Left hindlimb (tissue), 1 donor: ENCODE data around the gene CAMSAP1.

Experiments used
- DNase-seq: peaks from one replicate; pipeline ENCODE4 v3.0.0-alpha.2; 2018

The CAMSAP1 gene

GRCh38 chr9:135809166-135809565 lies 98.2 kb downstream of the CAMSAP1 start:
- no peak for DNase-seq

GRCh38 chr9:135805422-135806022 lies 101.8 kb downstream of the CAMSAP1 start:
- no peak for DNase-seq

- DNase-seq: no peak
Measured at GRCh38 chr9:135804581-135805421, 102.5 kb downstream of the CAMSAP1 start.

GRCh38 chr9:135803441-135803840 lies 103.9 kb downstream of the CAMSAP1 start:
- DNase-seq: no peak

GRCh38 chr9:135802876-135803419 lies 104.4 kb downstream of the CAMSAP1 start:
- DNase-seq: no peak

- DNase-seq: no peak
Measured at GRCh38 chr9:135801070-135801469, 106.3 kb downstream of the CAMSAP1 start.

GRCh38 chr9:135799261-135799660 lies 108.1 kb downstream of the CAMSAP1 start:
- DNase-seq: no peak

GRCh38 chr9:135798263-135798585 lies 109.1 kb downstream of the CAMSAP1 start:
- DNase-seq: no peak

GRCh38 chr9:135797507-135798262 lies 109.7 kb downstream of the CAMSAP1 start:
- DNase-seq: no peak

- DNase-seq: no peak
Measured at GRCh38 chr9:135796784-135797485, 110.4 kb downstream of the CAMSAP1 start.

- DNase-seq: no peak
Measured at GRCh38 chr9:135795391-135795790, 112.0 kb downstream of the CAMSAP1 start.

GRCh38 chr9:135794361-135794885 lies 112.9 kb downstream of the CAMSAP1 start:
- no peak for DNase-seq

GRCh38 chr9:135794057-135794335 lies 113.3 kb downstream of the CAMSAP1 start:
- DNase-seq: no peak

- no peak for DNase-seq
Measured at GRCh38 chr9:135793221-135794056, 113.9 kb downstream of the CAMSAP1 start.

GRCh38 chr9:135792268-135793128 lies 114.8 kb downstream of the CAMSAP1 start:
- no peak for DNase-seq

GRCh38 chr9:135791431-135792267 lies 115.7 kb downstream of the CAMSAP1 start:
- no peak for DNase-seq

- no peak for DNase-seq
Measured at GRCh38 chr9:135790850-135791249, 116.5 kb downstream of the CAMSAP1 start.

- no peak for DNase-seq
Measured at GRCh38 chr9:135790356-135790755, 117.0 kb downstream of the CAMSAP1 start.

- no peak for DNase-seq
Measured at GRCh38 chr9:135789838-135790291, 117.5 kb downstream of the CAMSAP1 start.
